WERI-Rb-1 (cell line): ENCODE data around the gene LDB3.
"Not testable (repeated sequence)": the region's sequence is repeated elsewhere in the genome, so short reads cannot be mapped to it uniquely, and the experiment has no call there.

ENCODE experiments used
- DNase-seq: peaks from one replicate; pipeline ENCODE4 v3.0.0-alpha.2; 2020
- H3K27ac ChIP-seq: fragments of 250-450 bp; sonication (Bioruptor Pico); 2 replicates; pipeline ENCODE4 v1.5.1; 2020; ENCODE audit warnings: mild to moderate bottlenecking, moderate library complexity
- H3K27me3 ChIP-seq: fragments of 250-450 bp; sonication (Bioruptor Pico); 2 replicates; pipeline ENCODE4 v1.5.1; 2021; ENCODE audit warnings: mild to moderate bottlenecking, low read depth, moderate library complexity; ENCODE audit not compliant: insufficient read depth, severe bottlenecking
- H3K36me3 ChIP-seq: fragments of 250-450 bp; sonication (Bioruptor Pico); 2 replicates; pipeline ENCODE4 v1.5.1; 2020; ENCODE audit warnings: mild to moderate bottlenecking, moderate library complexity
- H3K4me3 ChIP-seq: 2 replicates; pipeline ENCODE4 v1.5.1; 2011; ENCODE audit warnings: low read depth, mild to moderate bottlenecking, control low read depth, low read length
- H3K9me3 ChIP-seq: fragments of 250-450 bp; sonication (Bioruptor Pico); 2 replicates; pipeline ENCODE4 v1.5.1; 2021; ENCODE audit warnings: mild to moderate bottlenecking, moderate library complexity; ENCODE audit not compliant: severe bottlenecking
- TF ChIP-seq, protein P1 (sequence below): IDR thresholded peaks from 2 replicates; pipeline ENCODE4 v1.5.1; 2011; ENCODE audit warnings: low read depth, mild to moderate bottlenecking, control low read depth, inconsistent platforms, low read length

The LDB3 gene

DNA sequence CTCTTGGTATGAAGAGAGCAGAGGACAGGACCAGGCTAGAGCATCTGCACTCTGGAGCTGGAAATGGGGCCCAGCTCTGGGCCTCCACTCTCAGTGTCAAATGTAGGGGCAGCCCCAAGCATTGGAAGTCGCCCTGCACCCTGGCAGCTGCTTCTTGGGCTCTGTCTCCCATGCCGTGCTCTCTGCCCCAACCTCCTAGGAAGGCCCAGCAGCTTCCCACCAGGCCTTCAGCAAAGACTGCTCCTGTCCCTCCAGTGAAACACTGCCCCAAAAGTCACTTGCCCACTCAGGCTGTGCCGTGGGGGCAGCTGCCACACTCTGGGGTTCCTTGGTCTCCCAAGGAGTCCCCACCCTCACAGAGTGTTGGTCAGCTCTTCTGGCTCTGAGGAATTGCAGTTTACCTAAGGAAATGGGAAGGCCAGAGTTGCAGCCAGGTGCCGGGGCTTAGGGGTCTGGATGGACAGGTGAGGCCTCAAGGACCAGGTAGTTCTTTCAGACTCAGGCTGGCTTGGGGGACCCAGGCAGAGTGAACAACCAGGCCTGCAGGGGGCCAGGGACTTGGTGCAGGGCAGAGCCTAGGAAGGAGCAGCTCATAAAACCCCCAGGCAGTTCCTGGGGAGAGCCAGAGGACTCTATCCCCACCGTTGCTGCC is 23.4 kb upstream of the LDB3 start:
- Histone ChIP-seq H3K27ac (no peak overlapping the region), H3K9me3 (peaks cover 6% of the 10 kb centered on the region), H3K27me3 (no peaks in the 10 kb centered on the region), H3K4me3 (no peak overlapping the region), H3K36me3 (no peaks in the 10 kb centered on the region)
- TF ChIP-seq, protein P1, sequence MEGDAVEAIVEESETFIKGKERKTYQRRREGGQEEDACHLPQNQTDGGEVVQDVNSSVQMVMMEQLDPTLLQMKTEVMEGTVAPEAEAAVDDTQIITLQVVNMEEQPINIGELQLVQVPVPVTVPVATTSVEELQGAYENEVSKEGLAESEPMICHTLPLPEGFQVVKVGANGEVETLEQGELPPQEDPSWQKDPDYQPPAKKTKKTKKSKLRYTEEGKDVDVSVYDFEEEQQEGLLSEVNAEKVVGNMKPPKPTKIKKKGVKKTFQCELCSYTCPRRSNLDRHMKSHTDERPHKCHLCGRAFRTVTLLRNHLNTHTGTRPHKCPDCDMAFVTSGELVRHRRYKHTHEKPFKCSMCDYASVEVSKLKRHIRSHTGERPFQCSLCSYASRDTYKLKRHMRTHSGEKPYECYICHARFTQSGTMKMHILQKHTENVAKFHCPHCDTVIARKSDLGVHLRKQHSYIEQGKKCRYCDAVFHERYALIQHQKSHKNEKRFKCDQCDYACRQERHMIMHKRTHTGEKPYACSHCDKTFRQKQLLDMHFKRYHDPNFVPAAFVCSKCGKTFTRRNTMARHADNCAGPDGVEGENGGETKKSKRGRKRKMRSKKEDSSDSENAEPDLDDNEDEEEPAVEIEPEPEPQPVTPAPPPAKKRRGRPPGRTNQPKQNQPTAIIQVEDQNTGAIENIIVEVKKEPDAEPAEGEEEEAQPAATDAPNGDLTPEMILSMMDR: no peak
- no peak for DNase-seq

GRCh38 chr10:86645621-86646165 is 22.6 kb upstream of the LDB3 start:
- DNase-seq, H3K27me3 ChIP-seq, H3K4me3 ChIP-seq, H3K9me3 ChIP-seq, H3K36me3 ChIP-seq, H3K27ac ChIP-seq: not testable (repeated sequence)

DNA sequence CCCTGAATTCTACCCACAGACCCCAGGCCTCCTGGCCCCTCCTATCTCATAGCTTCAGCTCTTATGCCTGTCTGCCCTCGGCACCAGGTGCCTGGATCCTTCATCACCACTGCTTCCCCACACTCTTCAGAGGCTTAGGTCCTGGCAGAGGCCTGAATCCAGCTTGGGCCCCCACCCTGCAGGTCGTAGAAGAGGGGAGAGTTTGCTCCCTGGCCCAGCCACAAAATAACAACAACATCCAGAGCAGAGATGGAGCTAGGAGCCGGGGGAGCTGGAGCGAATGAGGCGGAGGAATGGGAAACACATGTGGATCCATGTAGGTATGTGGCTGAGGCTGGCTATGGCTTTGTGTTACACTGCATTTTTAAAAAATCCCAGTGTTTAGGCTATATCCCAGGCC is 21.8 kb upstream of the LDB3 start:
- TF ChIP-seq, protein P1: no peak
- no peak overlapping the region for H3K4me3 ChIP-seq
- no peaks in the 10 kb centered on the region for H3K27me3 ChIP-seq
- H3K27ac ChIP-seq: no peak overlapping the region
- no peak for DNase-seq
- peaks cover 2% of the 10 kb centered on the region for H3K9me3 ChIP-seq
- H3K36me3 ChIP-seq: no peaks in the 10 kb centered on the region

- no peaks in the 10 kb centered on the region for H3K27me3 ChIP-seq
- H3K4me3 ChIP-seq: no peak overlapping the region
- TF ChIP-seq, protein P1: no peak
- no peak for DNase-seq
- no peaks in the 10 kb centered on the region for H3K9me3 ChIP-seq
- no peak overlapping the region for H3K27ac ChIP-seq
- H3K36me3 ChIP-seq: no peaks in the 10 kb centered on the region
Measured at GRCh38 chr10:86646933-86647332, 21.4 kb upstream of the LDB3 start.

- no peak overlapping the region for H3K27ac ChIP-seq
Measured at GRCh38 chr10:86647773-86648703, 20.3 kb upstream of the LDB3 start.

More at GRCh38 chr10:86647773-86648703, 20.3 kb upstream of the LDB3 start:
- no peaks in the 10 kb centered on the region for H3K9me3 ChIP-seq
- H3K27me3 ChIP-seq: no peaks in the 10 kb centered on the region
- DNase-seq: no peak
- no peak overlapping the region for H3K4me3 ChIP-seq
- TF ChIP-seq, protein P1: no peak
- H3K36me3 ChIP-seq: no peaks in the 10 kb centered on the region
